HG02943 (cell line): ENCODE results near the gene YLPM1.
"Not testable (repeated sequence)": the region's sequence is repeated elsewhere in the genome, so short reads cannot be mapped to it uniquely, and the experiment has no call there.

ENCODE experiments used
- ATAC-seq: cut with Tn5 transposase; IDR thresholded peaks from one replicate; pipeline ENCODE4 v1.9.1; 2021; ENCODE audit warnings: mild to moderate bottlenecking, low read depth, moderate library complexity; ENCODE audit not compliant: unreplicated experiment

Gene YLPM1, protein sequence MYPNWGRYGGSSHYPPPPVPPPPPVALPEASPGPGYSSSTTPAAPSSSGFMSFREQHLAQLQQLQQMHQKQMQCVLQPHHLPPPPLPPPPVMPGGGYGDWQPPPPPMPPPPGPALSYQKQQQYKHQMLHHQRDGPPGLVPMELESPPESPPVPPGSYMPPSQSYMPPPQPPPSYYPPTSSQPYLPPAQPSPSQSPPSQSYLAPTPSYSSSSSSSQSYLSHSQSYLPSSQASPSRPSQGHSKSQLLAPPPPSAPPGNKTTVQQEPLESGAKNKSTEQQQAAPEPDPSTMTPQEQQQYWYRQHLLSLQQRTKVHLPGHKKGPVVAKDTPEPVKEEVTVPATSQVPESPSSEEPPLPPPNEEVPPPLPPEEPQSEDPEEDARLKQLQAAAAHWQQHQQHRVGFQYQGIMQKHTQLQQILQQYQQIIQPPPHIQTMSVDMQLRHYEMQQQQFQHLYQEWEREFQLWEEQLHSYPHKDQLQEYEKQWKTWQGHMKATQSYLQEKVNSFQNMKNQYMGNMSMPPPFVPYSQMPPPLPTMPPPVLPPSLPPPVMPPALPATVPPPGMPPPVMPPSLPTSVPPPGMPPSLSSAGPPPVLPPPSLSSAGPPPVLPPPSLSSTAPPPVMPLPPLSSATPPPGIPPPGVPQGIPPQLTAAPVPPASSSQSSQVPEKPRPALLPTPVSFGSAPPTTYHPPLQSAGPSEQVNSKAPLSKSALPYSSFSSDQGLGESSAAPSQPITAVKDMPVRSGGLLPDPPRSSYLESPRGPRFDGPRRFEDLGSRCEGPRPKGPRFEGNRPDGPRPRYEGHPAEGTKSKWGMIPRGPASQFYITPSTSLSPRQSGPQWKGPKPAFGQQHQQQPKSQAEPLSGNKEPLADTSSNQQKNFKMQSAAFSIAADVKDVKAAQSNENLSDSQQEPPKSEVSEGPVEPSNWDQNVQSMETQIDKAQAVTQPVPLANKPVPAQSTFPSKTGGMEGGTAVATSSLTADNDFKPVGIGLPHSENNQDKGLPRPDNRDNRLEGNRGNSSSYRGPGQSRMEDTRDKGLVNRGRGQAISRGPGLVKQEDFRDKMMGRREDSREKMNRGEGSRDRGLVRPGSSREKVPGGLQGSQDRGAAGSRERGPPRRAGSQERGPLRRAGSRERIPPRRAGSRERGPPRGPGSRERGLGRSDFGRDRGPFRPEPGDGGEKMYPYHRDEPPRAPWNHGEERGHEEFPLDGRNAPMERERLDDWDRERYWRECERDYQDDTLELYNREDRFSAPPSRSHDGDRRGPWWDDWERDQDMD (N-terminal part only)

GRCh38 chr14:74762917-74763802 is at the start of gene YLPM1:
YLPM1 (plus strand) TSS chr14:74763316; CDS start chr14:74763490, 174 bp downstream.
- ATAC-seq = peak; percentile 95

GRCh38 chr14:74713395-74713735 is 49.8 kb upstream of the YLPM1 start:
- no peak for ATAC-seq

DNA sequence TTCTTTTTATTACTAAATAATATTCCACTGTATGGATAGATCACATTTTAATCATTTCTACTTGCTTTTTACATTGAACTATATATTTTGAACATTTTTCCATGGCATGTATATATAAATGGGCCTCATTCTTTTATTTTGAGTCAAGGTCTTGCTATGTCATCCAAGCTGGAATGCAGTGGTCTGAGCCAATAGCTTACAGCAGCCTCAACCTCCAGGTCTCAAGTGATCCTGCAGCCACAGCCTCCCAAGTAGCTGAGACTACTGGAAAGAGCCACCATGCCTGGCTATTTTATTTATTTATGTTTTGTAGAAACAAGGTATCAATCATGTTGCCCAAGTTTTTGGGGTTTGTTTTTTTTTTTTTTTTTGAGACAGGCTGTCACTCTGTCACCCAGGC is 42.6 kb upstream of the YLPM1 start:
- no peak for ATAC-seq

DNA sequence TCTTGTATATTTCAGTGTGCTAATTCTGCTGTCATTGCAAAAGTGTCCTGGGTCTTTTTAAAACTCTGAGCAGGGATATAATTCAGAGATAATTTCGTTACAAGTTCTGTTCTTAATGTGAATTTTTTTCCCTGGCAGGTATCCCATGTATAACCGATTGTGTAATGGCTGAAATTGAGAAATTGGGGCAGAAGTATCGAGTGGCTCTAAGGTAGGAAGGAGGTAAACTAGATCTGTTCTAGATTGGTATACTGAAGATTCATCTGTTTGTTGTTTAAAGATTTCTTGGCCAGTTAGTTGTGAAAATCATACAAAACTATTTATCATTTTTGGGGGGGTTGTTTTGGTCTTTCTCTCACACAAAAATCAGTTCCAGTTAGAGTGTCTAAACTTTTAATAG is 40.0 kb upstream of the YLPM1 start:
- ATAC-seq = no peak

DNA sequence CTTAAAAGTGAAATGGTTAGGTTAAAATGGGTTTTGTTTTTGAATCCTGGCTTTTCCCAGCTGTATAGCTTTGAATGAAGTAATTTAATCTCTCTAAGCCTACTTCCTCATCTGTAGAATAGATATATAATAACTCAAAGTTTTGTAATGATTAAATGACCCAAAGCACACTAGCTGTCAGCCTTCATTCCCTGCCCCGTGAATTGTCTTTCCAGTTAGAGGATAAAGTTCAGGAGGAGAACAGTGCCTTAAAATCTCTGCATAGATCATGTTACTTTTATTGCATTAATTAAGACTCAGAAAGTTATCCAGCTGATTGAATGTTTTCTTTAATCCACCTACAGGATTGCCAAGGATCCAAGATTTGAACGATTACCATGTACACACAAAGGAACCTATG is 30.7 kb upstream of the YLPM1 start:
- no peak for ATAC-seq

- ATAC-seq = no peak
These were observed 29.9 kb upstream of the YLPM1 start for GRCh38 chr14:74733221-74733620.

DNA sequence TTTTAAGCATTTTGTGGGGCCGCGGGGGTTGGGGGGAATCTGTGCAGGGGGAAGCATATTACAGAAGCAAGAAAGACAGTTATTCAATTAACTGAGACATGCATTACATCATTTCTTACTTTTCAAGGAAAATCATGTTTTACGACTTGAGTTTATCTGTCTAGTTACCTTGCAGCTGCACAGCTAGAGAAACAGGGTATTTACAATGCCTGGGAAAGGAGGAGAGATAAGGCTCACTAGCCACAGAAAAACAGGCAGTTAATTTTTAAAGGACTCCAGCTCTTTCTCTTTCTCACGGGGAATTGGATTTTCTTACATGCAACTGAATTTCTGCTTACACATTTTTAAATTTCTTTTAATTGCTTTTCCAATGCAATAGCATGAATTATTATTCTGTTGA is 28.0 kb upstream of the YLPM1 start:
- no peak for ATAC-seq

DNA sequence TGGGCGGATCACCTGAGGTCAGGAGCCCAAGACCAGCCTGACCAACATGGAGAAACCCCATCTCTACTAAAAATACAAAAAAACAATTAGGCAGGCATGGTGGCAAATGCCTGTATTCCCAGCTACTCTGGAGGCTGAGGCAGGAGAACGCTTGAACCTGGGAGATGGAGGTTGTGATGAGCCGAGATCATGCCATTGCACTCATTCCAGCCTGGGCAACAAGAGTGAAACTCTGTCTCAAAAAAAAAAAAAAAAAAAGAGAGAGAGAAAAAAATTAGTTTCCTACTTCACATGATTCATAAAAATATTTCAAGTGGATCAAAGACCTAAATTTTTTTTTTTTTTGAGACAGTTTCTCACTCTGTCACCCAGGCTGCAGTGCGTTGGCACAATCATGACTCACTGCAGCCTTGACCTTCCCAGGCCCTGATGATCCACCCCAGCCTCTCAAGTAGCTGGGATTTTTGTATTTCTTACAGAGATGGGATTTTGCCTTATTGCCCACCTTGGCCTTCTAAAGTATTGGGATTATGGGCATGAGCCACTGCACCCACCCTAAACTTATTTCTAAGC is 25.3 kb upstream of the YLPM1 start:
- no peak for ATAC-seq

DNA sequence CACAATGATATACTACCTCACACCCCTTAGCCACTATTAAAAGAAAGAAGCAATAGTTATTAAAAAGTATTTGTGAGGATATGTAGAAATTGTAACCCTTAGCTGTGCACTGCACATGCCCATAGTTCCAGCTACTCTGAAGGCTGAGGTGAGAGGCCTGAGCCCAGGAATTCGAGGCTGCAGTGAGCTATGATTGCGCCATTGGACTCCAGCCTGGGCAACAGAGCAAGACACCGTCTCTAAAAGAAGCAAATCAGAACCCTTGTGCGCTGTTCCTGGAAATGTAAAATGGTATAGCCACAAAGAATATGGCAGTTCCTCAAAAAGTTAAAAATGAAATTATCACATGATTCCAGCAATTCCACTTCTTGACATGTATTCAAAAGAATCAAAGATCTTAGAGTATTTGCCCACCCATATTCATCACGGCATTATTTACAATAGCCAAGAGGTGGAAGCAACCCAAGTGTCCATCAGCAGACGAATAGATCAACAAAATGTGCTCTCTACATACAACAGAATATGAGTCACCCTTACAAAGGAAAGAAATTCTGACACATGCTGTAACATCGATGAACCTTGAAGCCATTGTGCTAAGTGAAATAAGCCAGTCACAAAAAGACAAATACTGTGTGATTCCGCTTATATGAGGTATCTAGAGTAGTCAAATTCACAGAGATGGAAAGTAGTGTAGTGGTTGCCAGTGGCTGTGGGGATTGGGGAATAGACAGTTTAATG is 23.7 kb upstream of the YLPM1 start:
- no peak for ATAC-seq

DNA sequence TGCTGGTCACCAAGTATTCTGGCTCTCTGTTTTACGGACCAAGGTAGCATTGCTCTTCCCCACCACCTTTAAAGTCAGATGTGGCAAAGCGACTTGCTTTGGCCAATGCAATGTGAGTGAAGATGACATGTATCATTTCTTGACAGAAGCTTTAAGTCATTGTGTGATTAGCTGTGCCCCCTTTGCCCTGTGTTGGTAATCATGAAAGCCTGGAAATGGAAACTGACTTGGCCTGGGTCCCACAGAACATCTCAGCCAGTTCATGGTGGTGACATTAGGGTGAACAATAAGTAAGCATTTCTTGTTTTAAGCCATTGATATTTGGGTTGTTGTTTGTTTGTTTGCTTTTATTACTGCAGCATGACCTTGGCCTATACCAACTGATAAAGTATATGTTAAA is 15.9 kb upstream of the YLPM1 start:
- no peak for ATAC-seq

DNA sequence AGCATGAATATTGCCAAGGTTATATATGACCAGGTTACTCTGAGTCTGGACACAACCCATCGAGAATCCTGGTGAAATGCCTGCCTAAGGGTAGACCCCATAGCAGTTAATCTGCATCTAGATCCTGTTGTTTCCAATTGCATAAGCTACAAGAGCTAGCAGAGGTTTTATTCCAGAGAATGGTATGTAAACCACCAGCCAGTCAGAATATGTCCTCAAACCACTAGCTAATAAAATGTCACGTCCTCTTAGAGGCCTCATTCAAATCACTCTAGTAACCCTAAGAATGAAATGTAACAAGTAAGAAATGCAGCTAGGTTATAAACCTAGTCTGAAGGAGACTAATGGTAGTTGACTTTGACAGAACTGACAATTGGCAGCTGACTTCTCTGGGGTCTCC is 9.0 kb upstream of the YLPM1 start:
- no peak for ATAC-seq

DNA sequence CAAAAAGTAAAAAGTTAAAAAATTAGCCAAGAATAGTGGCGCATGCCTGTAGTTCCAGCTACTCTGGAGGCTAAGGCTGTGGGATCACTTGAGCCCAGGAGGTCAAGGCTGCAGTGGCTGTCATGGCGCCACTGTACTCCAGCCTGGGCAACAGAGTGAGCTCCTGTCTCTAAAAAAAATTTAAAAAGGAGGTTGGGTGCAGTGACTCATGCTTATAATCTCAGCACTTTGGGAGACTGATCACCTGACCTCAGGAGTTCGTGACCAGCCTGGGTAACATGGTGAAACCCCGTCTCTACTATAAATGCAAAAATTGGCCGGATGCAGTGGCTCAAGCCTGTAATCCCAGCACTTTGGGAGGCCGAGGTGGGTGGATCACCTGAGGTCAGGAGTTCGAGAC is 8.2 kb upstream of the YLPM1 start:
- no peak for ATAC-seq

GRCh38 chr14:74756326-74756725 is 6.8 kb upstream of the YLPM1 start:
- ATAC-seq = no peak

DNA sequence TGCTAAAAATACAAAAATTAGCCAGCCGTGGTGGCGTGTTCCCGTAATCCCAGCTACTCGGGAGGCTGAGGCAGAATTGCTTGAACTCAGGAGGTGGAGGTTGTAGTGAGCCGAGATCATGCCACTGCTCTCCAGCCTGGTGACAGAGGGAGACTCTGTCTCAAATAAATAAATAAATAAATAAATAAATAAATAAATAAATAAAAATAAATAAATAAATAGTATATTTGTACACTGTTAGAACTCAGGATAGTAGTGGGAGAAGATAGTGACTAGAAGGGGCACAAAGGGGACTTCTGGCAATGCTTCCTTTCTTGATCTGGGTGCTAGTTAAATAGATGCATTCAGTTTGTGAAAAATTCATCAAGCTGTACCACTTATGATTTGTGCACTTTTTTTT is 4.6 kb upstream of the YLPM1 start:
- ATAC-seq = not testable (repeated sequence)

DNA sequence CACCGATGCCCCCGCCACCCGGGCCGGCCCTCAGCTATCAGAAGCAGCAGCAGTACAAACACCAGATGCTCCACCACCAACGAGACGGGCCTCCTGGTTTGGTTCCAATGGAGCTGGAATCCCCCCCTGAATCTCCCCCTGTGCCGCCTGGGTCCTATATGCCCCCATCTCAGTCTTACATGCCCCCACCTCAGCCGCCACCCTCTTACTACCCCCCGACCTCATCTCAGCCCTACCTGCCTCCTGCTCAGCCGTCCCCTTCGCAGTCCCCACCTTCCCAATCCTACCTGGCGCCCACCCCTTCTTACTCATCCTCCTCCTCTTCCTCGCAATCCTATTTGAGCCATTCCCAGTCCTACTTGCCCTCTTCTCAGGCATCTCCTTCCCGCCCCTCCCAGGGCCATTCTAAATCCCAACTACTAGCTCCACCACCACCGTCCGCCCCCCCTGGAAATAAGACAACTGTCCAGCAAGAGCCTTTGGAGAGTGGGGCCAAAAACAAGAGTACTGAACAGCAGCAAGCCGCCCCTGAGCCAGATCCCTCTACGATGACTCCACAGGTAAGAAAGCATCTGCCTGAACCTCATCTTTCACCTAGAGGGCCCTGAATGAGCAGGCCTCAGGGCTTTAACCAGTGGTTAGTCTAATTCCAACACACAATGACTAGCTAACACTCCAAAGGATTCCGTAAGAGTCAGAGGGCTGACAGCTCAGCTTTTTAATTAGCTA is 851 bp downstream of the YLPM1 start:
- no peak for ATAC-seq

DNA sequence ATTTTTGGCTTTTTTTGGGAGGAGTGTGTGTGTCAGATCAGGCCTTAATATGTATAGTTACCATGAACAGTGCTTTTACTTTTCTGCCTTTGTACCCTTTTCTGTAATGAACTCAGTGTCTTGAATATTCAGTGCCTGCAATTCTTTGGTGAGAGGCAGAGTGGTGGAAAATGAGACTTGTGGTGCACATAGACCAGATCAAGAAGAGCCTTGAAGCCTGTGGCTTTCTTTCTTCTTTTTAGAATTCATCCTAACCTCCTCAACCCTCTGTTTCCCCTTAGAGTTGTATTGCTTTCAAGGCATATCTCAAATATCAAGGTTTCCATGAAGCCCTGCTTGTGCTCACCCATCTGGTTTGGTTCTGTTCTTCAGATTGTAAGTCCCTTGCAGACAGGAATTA is 2.6 kb downstream of the YLPM1 start:
- no peak for ATAC-seq

DNA sequence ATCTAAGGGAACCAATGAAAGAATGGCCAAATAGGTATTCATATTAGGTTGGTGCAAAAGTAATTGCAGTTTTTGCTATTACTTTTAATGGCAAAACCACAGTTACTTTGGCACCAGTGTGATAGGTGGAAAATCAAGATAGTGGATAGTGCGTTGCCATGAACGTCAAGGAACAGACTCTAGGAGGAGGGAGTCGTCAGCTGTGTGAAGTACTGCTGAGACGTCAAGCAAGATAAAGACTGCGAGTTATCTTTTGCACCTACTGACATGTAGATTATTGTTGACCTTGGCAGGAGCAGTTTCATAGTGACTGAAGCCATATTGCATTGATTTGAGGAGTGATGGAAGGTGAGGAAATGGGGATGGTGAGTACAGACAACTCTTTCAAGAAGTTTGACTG is 8.3 kb downstream of the YLPM1 start:
- no peak for ATAC-seq

GRCh38 chr14:74784634-74785033 is 21.5 kb downstream of the YLPM1 start:
- no peak for ATAC-seq
